Activated CD8-positive, alpha-beta memory T cell treated with anti-CD3 and anti-CD28 coated beads for 1 hour (primary cell): Measurements from ENCODE around the gene ZNF12.

Experiments used
- DNase-seq, 2 donors: peaks; one replicate each; pipeline ENCODE4 v3.0.0-alpha.2; 2020; ENCODE audit warnings: low read depth in 1 of 2; ENCODE audit errors: extremely low read depth in 1 of 2

ZNF12 gene

DNA sequence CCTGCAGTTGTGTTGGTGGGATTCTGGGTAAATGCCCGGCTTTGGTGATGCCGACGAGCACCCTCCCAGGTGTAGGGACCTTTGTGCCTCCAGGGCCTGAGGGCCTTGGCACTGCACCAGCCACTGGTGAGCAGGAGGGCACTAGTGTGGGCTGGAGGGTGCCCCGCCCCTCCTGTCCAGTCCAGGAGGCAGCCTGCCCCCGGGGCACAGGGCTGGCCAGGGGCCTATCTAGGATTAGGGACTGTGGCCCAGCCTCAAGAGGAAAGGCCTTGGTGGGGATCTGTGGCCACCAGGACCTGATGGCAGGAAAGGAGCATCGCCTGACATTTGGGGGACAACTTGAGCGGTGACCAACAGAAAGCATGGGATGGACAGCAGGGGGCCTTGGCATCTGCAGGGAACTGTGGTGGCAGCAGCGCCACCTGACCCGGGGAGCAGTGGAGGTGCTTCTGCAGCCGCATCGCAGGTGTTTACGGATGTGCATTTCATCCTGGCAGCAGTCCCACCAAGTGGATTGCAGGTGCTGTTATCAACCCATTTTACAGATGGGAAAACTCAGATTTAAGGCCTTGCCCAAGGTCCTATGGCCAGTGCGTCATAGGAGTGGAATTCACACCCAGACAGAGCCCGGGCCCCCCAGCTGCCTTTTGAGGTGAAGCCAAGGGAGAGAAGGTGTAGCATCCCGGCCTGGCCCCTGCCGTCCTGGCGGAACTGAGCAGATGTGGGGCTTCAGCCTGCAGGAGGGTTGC lies 58.5 kb downstream of the ZNF12 start:
- no peak for DNase-seq

DNA sequence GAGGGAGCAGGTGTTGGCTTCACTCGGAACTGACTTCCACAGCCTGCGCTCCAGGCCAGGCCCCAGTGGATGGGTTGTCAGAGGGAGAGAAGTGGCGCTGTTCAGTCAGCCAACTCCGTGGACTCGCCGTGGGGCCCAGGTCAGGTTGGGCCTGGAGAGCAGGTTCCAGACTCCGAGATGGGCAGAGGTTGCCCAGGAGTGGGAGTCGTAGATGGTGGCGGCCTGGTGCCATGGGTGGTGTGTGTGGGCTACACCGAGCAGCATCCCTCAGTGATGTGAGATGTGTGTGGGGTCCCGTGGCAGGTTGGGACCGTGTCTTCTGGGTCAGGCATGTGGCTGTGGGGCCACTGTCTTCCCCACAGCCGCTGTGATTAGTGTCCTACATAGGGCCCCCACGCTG lies 59.2 kb downstream of the ZNF12 start:
- no peak for DNase-seq

DNA sequence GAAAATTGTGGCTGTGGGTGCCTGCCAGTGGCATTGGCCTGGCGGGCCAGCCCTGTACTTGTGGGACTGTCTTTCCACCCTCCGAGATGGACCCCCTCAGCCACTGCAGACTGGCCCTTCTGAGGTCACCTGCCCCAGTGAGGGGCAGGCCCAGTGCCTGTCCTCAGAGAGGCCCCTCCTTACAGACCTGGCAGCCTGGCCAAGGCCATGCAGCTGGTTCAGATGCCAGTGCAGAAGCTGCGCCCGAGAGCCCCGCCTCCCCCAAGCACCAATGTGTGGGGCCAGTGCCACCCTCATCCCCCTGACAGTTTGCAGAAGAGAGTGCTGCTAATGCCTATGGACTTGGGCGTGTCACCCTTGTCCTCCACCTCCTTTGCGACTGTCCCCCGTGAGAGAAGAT lies 59.7 kb downstream of the ZNF12 start:
- DNase-seq, result no peak

DNA sequence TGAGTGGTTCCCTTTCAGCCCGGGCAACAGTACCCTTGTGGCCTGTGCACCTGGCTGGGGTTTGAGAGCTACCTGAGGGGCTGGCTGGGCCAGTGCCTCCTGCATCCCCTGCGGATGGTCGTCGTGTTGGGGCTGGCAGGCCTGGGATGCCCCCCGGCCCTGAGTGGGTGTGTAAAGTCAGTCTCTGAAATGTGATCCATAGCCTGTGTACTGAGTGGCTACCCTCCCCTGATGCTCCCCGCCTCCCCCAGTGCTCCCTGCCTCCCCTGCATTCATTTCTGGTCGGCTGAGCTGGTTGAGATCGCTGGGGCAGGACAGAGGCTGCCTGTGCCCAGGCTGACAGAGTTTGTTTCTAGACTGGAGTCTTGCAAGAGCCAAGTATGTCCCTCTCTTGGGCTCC lies 60.3 kb downstream of the ZNF12 start:
- no peak for DNase-seq

- no peak for DNase-seq
Measured at GRCh38 chr7:6644728-6645127, 62.0 kb downstream of the ZNF12 start.

GRCh38 chr7:6643915-6644625 lies 62.7 kb downstream of the ZNF12 start:
- no peak for DNase-seq

DNA sequence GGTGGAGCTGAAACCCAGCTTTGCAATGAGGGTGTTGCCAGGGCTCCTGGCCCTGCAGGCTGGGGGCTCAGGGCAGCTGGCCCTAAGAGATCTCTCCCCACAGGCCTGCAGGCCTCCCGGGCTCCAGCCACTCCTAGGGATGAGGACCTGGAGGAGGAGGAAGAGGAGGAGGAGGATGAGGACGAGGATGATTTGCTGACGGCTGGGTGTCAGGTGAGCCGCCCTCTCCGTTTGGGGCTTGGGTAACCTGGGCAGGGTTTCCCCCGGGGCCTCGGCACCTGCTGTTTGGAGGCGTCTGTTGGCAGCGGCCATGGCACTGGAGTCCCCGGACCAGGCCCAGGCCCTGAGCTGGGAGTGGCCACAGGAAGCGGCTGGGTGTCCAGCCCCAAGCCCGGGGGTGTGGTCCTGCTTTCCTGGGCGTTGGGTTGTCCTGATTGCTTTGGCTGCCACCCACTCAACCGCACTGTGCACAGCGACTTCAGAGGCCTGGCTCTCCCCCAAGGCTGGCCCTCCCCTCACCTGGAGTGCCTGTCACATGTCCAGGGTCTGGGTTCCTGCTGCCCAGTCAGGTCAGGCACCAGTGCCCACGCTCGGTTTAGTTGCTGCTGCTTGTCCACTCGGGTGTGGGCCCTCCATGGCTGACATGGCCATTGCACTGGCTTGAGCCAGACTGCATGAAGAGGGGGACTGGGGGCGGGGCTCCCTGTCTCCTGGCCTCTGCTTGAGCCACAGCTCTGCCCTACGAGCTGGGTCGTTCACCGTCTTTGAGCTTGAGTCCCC lies 63.7 kb downstream of the ZNF12 start:
- no peak for DNase-seq

DNA sequence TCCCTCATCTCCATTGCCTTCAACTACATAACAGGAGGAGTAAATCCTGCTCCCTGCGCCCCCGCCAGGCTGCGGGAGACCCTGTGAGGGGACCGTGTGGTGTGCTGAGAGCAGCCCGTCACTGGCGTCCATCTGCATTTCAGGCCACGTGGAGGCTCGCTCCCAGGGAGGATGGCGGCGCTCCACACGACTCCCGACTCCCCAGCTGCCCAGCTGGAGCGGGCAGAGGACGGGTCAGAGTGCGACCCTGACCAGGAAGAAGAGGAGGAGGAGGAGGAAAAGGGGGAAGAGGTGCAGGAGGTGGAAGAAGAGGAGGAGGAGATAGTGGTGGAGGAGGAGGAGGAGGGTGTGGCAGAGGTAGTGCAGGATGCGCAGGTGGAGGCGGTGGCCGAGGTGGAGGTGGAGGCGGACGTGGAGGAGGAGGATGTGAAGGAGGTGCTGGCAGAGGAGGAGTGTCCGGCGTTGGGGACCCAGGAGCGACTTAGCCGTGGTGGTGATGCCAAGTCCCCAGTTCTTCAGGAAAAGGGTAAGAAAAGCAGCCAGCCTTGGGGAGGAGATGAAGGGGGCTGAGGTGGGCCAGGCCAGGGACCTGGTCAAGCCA lies 64.4 kb downstream of the ZNF12 start:
- DNase-seq, result no peak

DNA sequence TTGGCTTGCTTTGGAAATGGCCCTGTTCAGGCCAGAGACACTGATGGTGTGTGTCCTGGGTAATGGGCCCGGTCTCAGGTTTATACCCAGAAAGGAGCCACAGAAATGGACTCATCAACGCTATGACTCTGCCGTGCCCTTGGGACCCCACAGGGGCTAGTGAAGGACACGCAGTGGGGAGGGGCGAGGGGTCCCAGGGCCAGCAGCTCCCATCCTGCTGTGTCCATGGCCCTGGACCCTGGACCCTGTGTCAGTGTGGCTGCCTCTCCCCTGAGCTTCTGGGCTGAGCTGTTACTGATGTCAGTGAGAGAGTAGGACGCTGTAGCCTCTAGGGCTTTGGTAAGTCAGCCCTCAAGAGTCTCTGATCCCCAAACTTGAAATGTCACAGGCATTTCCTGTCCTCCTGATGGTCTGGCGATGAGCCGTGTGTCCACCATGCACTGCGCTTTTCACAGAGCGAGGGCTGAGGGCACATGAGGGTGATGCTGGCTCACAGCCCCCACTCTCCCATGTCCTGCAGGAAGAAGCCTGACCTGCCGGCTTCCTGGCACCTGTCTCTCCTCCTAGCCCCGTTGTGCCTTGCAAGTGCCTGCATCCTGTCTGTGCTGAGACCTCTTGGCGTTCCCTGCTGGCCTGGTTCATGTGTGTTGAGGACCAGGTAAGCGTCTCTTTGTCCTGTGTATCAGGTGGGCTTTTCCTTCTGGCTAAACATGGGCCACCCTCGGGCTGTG lies 65.3 kb downstream of the ZNF12 start:
- DNase-seq, result no peak

- DNase-seq, result no peak
Measured at GRCh38 chr7:6640246-6640721, 66.5 kb downstream of the ZNF12 start.

DNA sequence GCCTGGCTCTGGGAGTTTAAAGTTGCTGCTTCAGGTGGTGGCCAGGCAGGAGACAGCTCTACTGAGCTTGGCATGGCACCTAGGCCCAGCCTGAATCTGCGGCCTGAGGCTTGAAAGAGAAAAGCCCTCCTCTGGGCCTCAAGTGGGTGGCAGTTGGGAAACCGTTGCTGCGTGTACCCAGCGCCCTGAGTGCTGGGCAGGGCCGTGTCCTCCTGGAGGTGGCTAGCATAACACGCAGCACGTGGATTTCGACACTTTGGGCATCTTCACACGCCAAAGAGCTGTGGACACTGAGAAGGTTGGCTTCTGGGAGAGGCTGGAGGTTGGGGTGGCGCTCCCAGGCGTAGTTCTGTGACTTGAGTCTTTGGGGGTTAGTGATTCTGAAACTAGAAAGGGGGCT lies 67.1 kb downstream of the ZNF12 start:
- no peak for DNase-seq

- DNase-seq, result no peak
Measured at GRCh38 chr7:6639032-6639431, 67.7 kb downstream of the ZNF12 start.
